PFSK-1 (cell line): ENCODE results near the gene PHETA2. TPM values are rescaled to one million over a fixed set of nuclear protein-coding genes. Genes with fewer than 3 reads are reported as not detected.

Experiments used
- FOXP2 ChIP-seq: optimal IDR thresholded peaks from 2 replicates; pipeline ENCODE3; 2011; ENCODE audit warnings: borderline replicate concordance, control low read depth, inconsistent platforms; ENCODE audit not compliant: insufficient read depth; ENCODE audit errors: extremely low read length, extremely low read depth
- POLR2AphosphoS5 ChIP-seq: IDR thresholded peaks from 2 replicates; pipeline ENCODE4 v1.6.1; 2012; ENCODE audit warnings: low read depth, mild to moderate bottlenecking, control low read depth, low read length, moderate library complexity
- REST ChIP-seq, 2 experiments: IDR thresholded peaks; 2 replicates each; pipeline versions ENCODE4 v1.6.1 to v1.8.0; 2011 to 2012; ENCODE audit warnings: low read depth in 2 of 2, low read length in 2 of 2, control low read depth in 1 of 2, inconsistent platforms in 1 of 2, mild to moderate bottlenecking in 1 of 2, moderate library complexity in 1 of 2; ENCODE audit not compliant: insufficient read depth in 1 of 2
- SIN3A ChIP-seq: IDR thresholded peaks from 2 replicates; pipeline ENCODE4 v1.6.1; 2012; ENCODE audit warnings: mild to moderate bottlenecking, low read length, moderate library complexity, borderline replicate concordance; ENCODE audit not compliant: insufficient read depth
- TAF1 ChIP-seq: IDR thresholded peaks from 2 replicates; pipeline ENCODE4 v1.6.1; 2012; ENCODE audit warnings: low read length, control low read depth, borderline replicate concordance; ENCODE audit not compliant: insufficient read depth
- polyA plus RNA-seq: library from polyadenylated mRNA; unstranded; fragments of >200 nt; gene quantifications from one replicate; pipeline ENCODE4 v1.2.1, GENCODE V29; 2012; ENCODE audit warnings: low read depth, missing spikeins; ENCODE audit not compliant: insufficient read length

Gene PHETA2
- not detected for polyA plus RNA-seq

DNA sequence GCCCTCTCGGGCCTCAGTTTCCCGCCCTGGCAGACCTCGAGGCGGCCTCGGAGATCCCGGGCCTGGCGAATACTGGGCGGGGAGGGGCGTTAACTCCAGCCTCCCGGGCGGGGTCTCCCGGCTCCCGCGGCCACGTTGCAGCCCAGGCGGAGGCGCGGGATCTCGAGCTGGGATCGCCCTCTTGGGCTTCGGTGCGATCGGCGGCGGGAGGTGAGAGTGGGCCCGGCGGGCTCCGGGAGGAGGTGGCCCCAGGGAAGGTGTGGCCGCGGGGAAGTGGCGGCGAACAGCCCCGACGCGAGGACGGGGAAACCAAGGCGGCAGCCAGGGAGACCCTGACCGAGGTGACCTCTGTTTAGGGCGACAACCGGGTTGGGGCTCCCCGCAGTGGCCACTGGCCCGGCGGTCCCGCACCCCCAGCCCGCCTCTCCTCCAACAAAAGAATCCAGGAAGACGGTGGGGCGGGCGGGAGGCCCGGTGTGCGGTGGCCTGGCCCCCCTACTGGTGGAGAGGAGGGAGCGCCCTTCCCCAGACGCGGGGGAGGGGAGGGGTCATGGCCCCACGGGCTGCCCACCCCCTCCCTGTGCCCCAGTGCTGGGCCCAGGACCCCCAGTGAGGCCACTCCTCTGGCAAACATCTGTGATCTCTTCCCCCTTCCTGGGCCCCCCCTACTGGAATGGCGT, at the start of gene PHETA2:
TSS of gene PHETA2 (plus strand) at position 117 of the 680 bp plus-strand sequence. CDS start 3,046 bp downstream, outside the sequence.
- TF ChIP-seq FOXP2 (no peak), REST (IDR thresholded peaks at IDR 0.05; ENCODE audit: insufficient read depth in 1 of 2, low read depth in 2 of 2, low read length in 2 of 2) (no peak), TAF1 (no peak), SIN3A (no peak), POLR2AphosphoS5 (no peak)

DNA sequence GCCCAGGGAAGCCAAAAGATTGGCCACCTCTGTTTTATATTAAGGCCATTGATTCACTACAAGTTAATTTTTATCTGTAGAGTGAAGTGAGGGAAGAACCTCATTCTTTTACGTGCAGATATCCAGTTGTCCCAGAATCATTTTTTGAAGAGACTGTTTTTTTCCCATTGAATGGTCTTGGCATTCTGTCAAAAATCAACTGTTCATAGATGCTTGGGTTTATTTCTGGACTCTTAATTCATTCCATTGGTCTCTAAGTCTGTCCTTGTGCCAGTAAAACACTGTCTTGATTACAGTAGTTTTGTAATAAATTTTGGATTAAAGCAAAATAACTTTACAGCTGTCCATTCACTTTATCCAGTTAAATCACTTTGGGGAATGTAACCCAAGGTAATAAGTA, 48.6 kb upstream of the PHETA2 start:
- TF ChIP-seq SIN3A (no peak), FOXP2 (no peak), POLR2AphosphoS5 (no peak), REST (IDR thresholded peaks at IDR 0.05; ENCODE audit: insufficient read depth in 1 of 2, low read depth in 2 of 2, low read length in 2 of 2) (no peak), TAF1 (no peak)

- TF ChIP-seq REST (IDR thresholded peaks at IDR 0.05; ENCODE audit: insufficient read depth in 1 of 2, low read depth in 2 of 2, low read length in 2 of 2) = no peak
- TF ChIP-seq POLR2AphosphoS5 = no peak
- TF ChIP-seq SIN3A = no peak
- no peak for TF ChIP-seq TAF1
- no peak for TF ChIP-seq FOXP2
Observed at GRCh38 chr22:42026705-42027104, 47.3 kb upstream of the PHETA2 start.

- TF ChIP-seq SIN3A = no peak
- TF ChIP-seq FOXP2 = no peak
- TF ChIP-seq REST (IDR thresholded peaks at IDR 0.05; ENCODE audit: insufficient read depth in 1 of 2, low read depth in 2 of 2, low read length in 2 of 2) = no peak
- no peak for TF ChIP-seq POLR2AphosphoS5
- no peak for TF ChIP-seq TAF1
Observed at GRCh38 chr22:42033263-42034181, 40.5 kb upstream of the PHETA2 start.
